Breast epithelium (tissue), 3 donors: ENCODE data around the gene ZNF319. TPM values are rescaled to one million over a fixed set of nuclear protein-coding genes. Genes with fewer than 3 reads are reported as not detected.

Experiments
- total RNA-seq, 3 donors: library from RNA; depleted of rRNA; stranded (reverse); fragments of >200 nt; gene quantifications; one replicate each; pipeline ENCODE4 v1.1.0, GENCODE V29; 2016

ZNF319 gene
- total RNA-seq, 3 donors from 2014 or later: 6.2 to 7.2 (median 6.4) TPM

Other genes starting within 250 kb of the ZNF319 start
- 10 to 100 TPM; 15.7 to 36.1 (median 35.1) TPM for gene KIFC3, start 198.2 kb downstream of the ZNF319 start, total RNA-seq
- not detected for gene CNGB1, start 29.5 kb downstream of the ZNF319 start, total RNA-seq
- 10 to 100 TPM; 14.5 to 37.0 (median 26.4) TPM for gene USB1, start 735 bp upstream of the ZNF319 start, total RNA-seq
- gene MMP15, start 25.1 kb upstream of the ZNF319 start, total RNA-seq: 1 to 10 TPM; 4.6 to 5.3 (median 4.8) TPM
- gene CFAP20, start 128.7 kb upstream of the ZNF319 start, total RNA-seq: 10 to 100 TPM; 30.5 to 46.1 (median 30.9) TPM
- 10 to 100 TPM; 25.6 to 47.7 (median 29.4) TPM for gene CSNK2A2, start 197.4 kb upstream of the ZNF319 start, total RNA-seq